Measurements from ENCODE around the gene SEPTIN5. TPM values are rescaled to one million over a fixed set of nuclear protein-coding genes. Genes with fewer than 3 reads are reported as not detected.

The SEPTIN5 gene
- polyA plus RNA-seq, 1 of the 3 experiments (the other 2 are of a cell fraction) = 14.0 TPM

- no peak overlapping the region for H2AFZ ChIP-seq (ENCODE audit: low read depth)
- H3K4me3 ChIP-seq (ENCODE audit: low read depth in 2 of 2, low read length in 1 of 2) = no peak overlapping the region
- no peaks in the 10 kb centered on the region for H3K9me2 ChIP-seq
- H3K4me1 ChIP-seq (ENCODE audit: control insufficient read depth in 1 of 2, insufficient read depth in 2 of 2, low read depth in 1 of 2, low read length in 1 of 2) = peaks cover 0 to 15% of the 10 kb centered on the region in 2 experiments; a peak in 1 of 4 replicates
- no peak overlapping the region for H3K9ac ChIP-seq
- no peak overlapping the region for H3K27ac ChIP-seq (ENCODE audit: low read depth in 2 of 2, low read length in 1 of 2)
- no peaks in the 10 kb centered on the region for H3K79me2 ChIP-seq (ENCODE audit: insufficient read depth)
- WGBS (ENCODE audit: low lambda C conversion rate) = 56% methylated on average over 3 of the region's 4 CpGs
- H3K27me3 ChIP-seq (ENCODE audit: insufficient read depth) = no peaks in the 10 kb centered on the region
- POLR2A ChIA-PET = no interaction called here
- TF ChIP-seq FOXM1 (IDR thresholded peaks at IDR 0.05; ENCODE audit: low read depth) (no peak), EP300 (IDR thresholded peaks at IDR 0.05; ENCODE audit: borderline replicate concordance in 1 of 2, low read depth in 1 of 2, low read length in 1 of 2) (no peak), RFX5 (IDR thresholded peaks at IDR 0.05; ENCODE audit: low read length) (no peak), TEAD4 (IDR thresholded peaks at IDR 0.05; ENCODE audit: borderline replicate concordance, insufficient read depth) (no peak), TCF12 (IDR thresholded peaks at IDR 0.05) (no peak), USF1 (IDR thresholded peaks at IDR 0.05; ENCODE audit: borderline replicate concordance, low read depth) (no peak), GATA2 (CRISPR knock-in tag; IDR thresholded peaks at IDR 0.05) (no peak)
- no peaks in the 10 kb centered on the region for H4K20me1 ChIP-seq (ENCODE audit: insufficient read depth)
- DNase-seq = no peak
- H3K36me3 ChIP-seq (replicated peaks in 1 of 2; ENCODE audit: control insufficient read depth in 1 of 2, insufficient read depth in 2 of 2, low read length in 1 of 2) = no peaks in the 10 kb centered on the region
- CTCF ChIA-PET = interaction anchor here (1.0 to 4.7 kb wide), 4 partner anchors 8 to 162 kb away, joined by 3 to 54 read pairs (median 5); no protein-coding TSS in a partner anchor
- H3F3A ChIP-seq (replicated peaks; ENCODE audit: insufficient read depth) = no peaks in the 10 kb centered on the region
- no peaks in the 10 kb centered on the region for H3K9me3 ChIP-seq
- H3K4me2 ChIP-seq = no peak overlapping the region
These were observed 33.8 kb downstream of the SEPTIN5 start for GRCh38 chr22:19748139-19748538.

- Histone ChIP-seq H3K27ac (ENCODE audit: low read depth in 2 of 2, low read length in 1 of 2) (no peak overlapping the region), H3K9me2 (no peaks in the 10 kb centered on the region), H3F3A (replicated peaks; ENCODE audit: insufficient read depth) (no peaks in the 10 kb centered on the region), H2AFZ (ENCODE audit: low read depth) (no peak overlapping the region), H3K27me3 (ENCODE audit: insufficient read depth) (peaks cover 6% of the 10 kb centered on the region; the same call in 1 of the 2 replicates), H3K9me3 (no peaks in the 10 kb centered on the region), H3K4me1 (ENCODE audit: control insufficient read depth in 1 of 2, insufficient read depth in 2 of 2, low read depth in 1 of 2, low read length in 1 of 2) (peaks cover 0 to 15% of the 10 kb centered on the region in 2 experiments; a peak in 1 of 4 replicates), H3K4me3 (ENCODE audit: low read depth in 2 of 2, low read length in 1 of 2) (no peak overlapping the region), H3K36me3 (replicated peaks in 1 of 2; ENCODE audit: control insufficient read depth in 1 of 2, insufficient read depth in 2 of 2, low read length in 1 of 2) (no peaks in the 10 kb centered on the region), H3K9ac (no peak overlapping the region), H3K79me2 (ENCODE audit: insufficient read depth) (no peaks in the 10 kb centered on the region), H3K4me2 (no peak overlapping the region), H4K20me1 (ENCODE audit: insufficient read depth) (no peaks in the 10 kb centered on the region)
- TF ChIP-seq RFX5 (IDR thresholded peaks at IDR 0.05; ENCODE audit: low read length) = no peak
- TF ChIP-seq TCF12 (IDR thresholded peaks at IDR 0.05) = no peak
- no peak for TF ChIP-seq USF2 (IDR thresholded peaks at IDR 0.05; ENCODE audit: borderline replicate concordance, low read depth, low read length)
- POLR2A ChIA-PET = no interaction called here
- CTCF ChIA-PET = interaction anchor here (0.6 to 4.7 kb wide), 4 partner anchors 10 to 161 kb away, joined by 3 to 54 read pairs (median 4); no protein-coding TSS in a partner anchor
- WGBS (ENCODE audit: low lambda C conversion rate) = 67% methylated on average over 4 of the region's 15 CpGs
- no peak for DNase-seq
These were observed 34.8 kb downstream of the SEPTIN5 start for GRCh38 chr22:19748991-19749664.

- no peaks in the 10 kb centered on the region for H3F3A ChIP-seq (replicated peaks; ENCODE audit: insufficient read depth)
- H3K9me3 ChIP-seq = no peaks in the 10 kb centered on the region
- no peak overlapping the region for H3K27ac ChIP-seq (ENCODE audit: low read depth in 2 of 2, low read length in 1 of 2)
- ChIA-PET CTCF (interaction anchor here (0.6 to 1.0 kb wide), 3 partner anchors 19 to 162 kb away, joined by 3 to 6 read pairs (median 3); no protein-coding TSS in a partner anchor), POLR2A (no interaction called here)
- no peaks in the 10 kb centered on the region for H3K79me2 ChIP-seq (ENCODE audit: insufficient read depth)
- H3K4me1 ChIP-seq (ENCODE audit: control insufficient read depth in 1 of 2, insufficient read depth in 2 of 2, low read depth in 1 of 2, low read length in 1 of 2) = peaks cover 0 to 15% of the 10 kb centered on the region in 2 experiments; a peak in 1 of 4 replicates
- 65% methylated on average over 2 of the region's 12 CpGs for WGBS (ENCODE audit: low lambda C conversion rate)
- no peak overlapping the region for H3K4me2 ChIP-seq
- no peak overlapping the region for H3K4me3 ChIP-seq (ENCODE audit: low read depth in 2 of 2, low read length in 1 of 2)
- no peak for DNase-seq
- no peak overlapping the region for H2AFZ ChIP-seq (ENCODE audit: low read depth)
- H3K36me3 ChIP-seq (replicated peaks in 1 of 2; ENCODE audit: control insufficient read depth in 1 of 2, insufficient read depth in 2 of 2, low read length in 1 of 2) = no peaks in the 10 kb centered on the region
- no peaks in the 10 kb centered on the region for H3K9me2 ChIP-seq
- no peak overlapping the region for H3K9ac ChIP-seq
- peaks cover 14% of the 10 kb centered on the region for H3K27me3 ChIP-seq (ENCODE audit: insufficient read depth)
- no peaks in the 10 kb centered on the region for H4K20me1 ChIP-seq (ENCODE audit: insufficient read depth)
- TF ChIP-seq MXI1 (IDR thresholded peaks at IDR 0.05; ENCODE audit: low read depth, low read length) (no peak), SIN3A (IDR thresholded peaks at IDR 0.05; ENCODE audit: borderline replicate concordance, low read depth, low read length) (no peak), IRF3 (IDR thresholded peaks at IDR 0.05; ENCODE audit: low read depth, low read length) (no peak), GATA2 (CRISPR knock-in tag; IDR thresholded peaks at IDR 0.05) (no peak), POLR2AphosphoS5 (IDR thresholded peaks at IDR 0.05; ENCODE audit: low read depth, low read length) (no peak), SMC3 (IDR thresholded peaks at IDR 0.05; ENCODE audit: low read depth, low read length) (no peak), RFX5 (IDR thresholded peaks at IDR 0.05; ENCODE audit: low read length) (no peak), PBX3 (IDR thresholded peaks at IDR 0.05) (no peak), FOSL2 (IDR thresholded peaks at IDR 0.05; ENCODE audit: borderline replicate concordance, low read depth) (no peak), TAF1 (IDR thresholded peaks at IDR 0.05; ENCODE audit: borderline replicate concordance, low read depth, low read length) (no peak), FOXJ3 (CRISPR knock-in tag; IDR thresholded peaks at IDR 0.05) (no peak), TEAD4 (IDR thresholded peaks at IDR 0.05; ENCODE audit: borderline replicate concordance, insufficient read depth) (no peak), TCF12 (IDR thresholded peaks at IDR 0.05) (no peak)
These were observed 35.6 kb downstream of the SEPTIN5 start for GRCh38 chr22:19749876-19750275.
